GM12801 (cell line): Measurements from ENCODE around the gene IQCE.

Experiments
- TF ChIP-seq, protein P1 (sequence below): IDR thresholded peaks from one replicate; pipeline ENCODE4 v1.5.1; 2011; ENCODE audit warnings: control low read depth; ENCODE audit not compliant: insufficient read length; ENCODE audit errors: extremely low read depth

IQCE gene

DNA sequence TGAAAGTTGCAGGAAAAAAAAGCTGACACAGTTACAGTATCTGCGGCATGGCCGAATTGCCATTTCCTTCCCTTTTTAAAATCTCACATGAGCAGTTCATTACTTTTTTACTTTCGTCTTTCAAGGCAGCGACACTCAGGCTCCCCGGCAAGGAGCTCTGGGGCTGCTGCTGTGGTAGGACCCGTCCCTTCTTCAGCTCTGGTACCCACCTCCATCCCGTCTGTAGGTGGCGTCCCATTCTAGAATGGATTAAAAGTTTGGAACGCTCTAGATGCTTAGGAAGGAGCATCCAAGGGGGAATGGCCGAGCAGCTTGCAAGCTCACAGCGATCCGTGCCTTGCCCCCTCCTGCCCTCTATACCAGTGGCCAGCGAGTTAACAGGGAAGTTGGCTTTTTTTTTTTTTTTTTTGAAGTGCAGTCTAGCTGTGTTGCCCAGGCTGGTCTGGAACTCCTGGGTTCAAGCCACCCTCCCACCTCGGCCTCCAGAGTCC, 50.2 kb downstream of the IQCE start:
- TF ChIP-seq, protein P1, sequence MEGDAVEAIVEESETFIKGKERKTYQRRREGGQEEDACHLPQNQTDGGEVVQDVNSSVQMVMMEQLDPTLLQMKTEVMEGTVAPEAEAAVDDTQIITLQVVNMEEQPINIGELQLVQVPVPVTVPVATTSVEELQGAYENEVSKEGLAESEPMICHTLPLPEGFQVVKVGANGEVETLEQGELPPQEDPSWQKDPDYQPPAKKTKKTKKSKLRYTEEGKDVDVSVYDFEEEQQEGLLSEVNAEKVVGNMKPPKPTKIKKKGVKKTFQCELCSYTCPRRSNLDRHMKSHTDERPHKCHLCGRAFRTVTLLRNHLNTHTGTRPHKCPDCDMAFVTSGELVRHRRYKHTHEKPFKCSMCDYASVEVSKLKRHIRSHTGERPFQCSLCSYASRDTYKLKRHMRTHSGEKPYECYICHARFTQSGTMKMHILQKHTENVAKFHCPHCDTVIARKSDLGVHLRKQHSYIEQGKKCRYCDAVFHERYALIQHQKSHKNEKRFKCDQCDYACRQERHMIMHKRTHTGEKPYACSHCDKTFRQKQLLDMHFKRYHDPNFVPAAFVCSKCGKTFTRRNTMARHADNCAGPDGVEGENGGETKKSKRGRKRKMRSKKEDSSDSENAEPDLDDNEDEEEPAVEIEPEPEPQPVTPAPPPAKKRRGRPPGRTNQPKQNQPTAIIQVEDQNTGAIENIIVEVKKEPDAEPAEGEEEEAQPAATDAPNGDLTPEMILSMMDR = no peak

DNA sequence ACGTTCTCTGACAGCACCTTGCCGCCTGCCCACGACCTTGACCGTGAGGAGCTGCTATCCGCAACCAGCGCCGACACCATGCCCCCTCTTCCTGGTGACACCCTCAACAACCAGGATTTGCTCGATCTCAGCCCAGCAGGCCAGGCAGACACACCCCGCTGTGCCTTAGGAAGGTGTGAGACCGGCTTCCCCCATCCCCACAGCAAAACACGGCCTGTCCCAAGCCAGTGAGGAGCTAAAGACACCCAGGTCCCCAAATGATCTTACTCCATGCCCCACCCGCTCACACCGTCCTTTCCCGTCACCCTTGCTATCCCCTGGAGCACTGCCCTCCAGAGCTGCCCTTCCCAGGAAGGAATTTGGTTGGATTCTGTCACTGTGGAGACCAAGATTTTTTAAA, 51.7 kb downstream of the IQCE start:
- TF ChIP-seq, protein P1 = no peak

DNA sequence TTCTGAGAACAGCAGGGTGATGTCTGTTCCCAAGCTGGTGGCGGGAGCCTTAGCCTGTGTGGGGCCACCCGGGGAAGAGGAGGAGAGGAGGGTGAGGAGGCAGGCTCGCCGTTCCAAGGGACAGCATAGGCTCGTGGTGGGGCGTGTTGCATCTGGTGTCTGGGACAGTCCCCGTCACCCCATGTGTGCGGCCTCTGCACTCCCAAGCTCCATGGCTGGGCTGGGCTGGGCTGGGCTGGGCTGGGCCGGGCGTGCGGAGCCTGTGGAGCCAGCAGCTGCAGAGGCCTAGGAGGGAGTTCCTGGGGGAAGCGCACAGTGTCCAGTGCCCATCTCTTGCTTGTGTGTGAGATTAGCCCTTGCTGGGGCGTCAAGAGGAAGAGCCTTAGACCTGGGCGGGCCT, 52.1 kb downstream of the IQCE start:
- TF ChIP-seq, protein P1 = no peak

DNA sequence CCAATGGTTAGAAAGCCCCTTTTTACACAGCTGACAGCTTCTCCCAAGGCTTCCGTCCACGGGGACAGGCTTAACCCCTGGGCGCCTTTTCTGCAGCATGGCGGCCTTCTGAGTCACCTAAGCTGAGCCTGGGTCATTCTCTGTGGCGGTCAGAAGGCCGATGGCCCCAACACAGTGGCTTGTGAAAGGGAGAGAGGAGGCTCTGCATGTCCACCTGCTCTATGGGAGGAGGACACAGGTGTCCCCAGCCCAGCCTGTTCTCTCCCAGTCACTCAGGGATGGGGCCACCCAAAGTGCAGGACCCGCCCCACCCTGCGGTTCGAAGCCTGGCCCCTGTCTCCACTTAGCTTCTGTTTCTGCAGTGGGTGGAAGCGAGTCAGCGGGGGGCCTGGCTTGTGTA, 52.6 kb downstream of the IQCE start:
- TF ChIP-seq, protein P1 = no peak

DNA sequence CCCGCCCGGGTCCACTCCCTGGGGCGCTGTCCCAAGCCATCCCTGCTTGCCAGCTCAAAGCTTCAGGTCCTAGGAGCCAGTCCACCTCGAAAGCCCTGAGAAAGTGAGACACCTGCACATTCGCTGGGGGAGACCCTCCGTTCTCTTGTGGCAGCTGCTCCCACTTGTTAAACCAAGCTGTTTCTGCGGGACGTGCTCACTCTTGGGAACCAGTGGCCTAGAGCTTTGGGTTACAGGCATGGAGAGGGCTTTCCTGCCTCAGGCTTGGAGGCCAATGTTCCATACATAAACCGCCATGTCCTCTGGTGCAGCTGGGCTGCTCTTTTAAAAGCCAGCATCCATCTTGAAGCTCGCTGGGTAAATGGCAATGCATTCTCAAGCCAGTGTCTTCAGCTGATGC, 53.1 kb downstream of the IQCE start:
- TF ChIP-seq, protein P1 = no peak

DNA sequence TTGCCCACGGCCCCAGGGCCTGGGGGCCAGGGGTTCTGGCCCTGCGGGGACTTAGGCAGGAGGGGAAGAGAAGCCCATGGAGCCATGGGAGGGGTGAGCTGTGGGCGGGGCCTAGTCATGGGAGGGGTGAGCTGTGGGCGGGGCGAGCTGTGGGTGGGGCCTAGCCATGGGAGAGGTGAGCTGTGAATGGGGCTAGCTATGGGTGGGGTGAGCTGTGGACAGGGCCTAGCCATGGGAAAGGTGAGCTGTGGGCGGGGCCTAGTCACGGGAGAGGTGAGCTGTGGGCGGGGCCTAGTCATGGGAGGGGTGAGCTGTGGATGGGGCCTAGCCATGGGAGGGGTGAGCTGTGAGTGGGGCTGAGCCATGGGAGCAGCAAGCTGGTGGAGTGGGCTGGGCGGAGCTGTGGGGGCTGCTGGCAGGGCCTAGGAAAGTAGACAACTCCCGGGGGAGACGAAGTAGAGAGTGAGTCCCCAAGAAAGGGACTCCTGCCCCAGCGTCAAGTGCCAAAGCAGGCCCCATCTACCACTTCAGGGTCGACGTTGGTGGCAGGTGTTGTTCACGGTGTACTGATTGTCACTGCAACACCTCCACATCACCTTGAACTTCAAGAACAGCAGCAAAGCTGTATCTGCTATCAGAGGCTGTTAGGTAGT, 53.8 kb downstream of the IQCE start:
- TF ChIP-seq, protein P1 = no peak

DNA sequence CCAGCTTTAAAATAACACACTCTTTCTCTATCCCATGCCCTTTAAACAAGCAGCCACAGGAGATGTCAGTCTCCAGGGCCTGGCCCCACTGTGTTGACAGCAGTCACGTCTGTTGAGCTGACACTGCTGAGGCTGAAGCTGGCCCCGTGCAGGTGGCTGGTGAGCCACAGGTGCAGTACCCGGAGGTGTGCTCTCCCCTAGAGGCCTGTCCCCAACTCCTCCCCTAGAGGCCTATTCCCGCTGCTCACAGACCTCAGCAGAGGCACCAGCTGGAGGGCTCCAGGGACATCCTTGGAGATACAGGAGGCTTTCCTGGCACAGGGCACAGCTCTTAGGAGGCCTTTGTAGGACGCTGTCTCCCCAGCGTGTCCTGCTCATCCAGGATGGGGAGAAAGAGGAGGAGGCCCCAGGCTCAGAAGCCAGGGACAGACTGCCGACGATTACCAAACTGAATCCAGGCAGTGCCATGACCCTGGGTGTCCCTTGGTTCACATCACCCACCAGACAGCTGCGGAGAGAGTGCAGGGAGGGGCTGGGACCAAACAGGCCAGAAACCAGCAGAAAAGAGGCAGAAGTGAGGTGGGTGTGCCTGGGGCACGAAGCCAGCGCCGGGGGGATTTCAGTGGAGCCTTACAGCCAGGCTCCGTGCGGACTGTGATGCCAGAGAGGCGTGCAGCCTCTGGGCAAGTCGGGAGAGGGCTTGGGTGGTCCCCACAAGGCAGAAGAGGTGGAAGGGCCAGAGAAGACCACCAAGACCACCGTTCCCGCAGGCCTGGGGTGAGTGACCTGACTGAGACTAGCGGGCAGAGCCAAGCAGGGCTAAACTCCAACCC, 54.5 kb downstream of the IQCE start:
- TF ChIP-seq, protein P1 = no peak
